Activated CD8-positive, alpha-beta memory T cell treated with anti-CD3 and anti-CD28 coated beads for 1 hour (primary cell): Measurements from ENCODE around the gene ERFE.

Experiments
- DNase-seq, 2 donors: peaks; one replicate each; pipeline ENCODE4 v3.0.0-alpha.2; 2020; ENCODE audit warnings: low read depth in 1 of 2; ENCODE audit errors: extremely low read depth in 1 of 2

Gene ERFE

DNA sequence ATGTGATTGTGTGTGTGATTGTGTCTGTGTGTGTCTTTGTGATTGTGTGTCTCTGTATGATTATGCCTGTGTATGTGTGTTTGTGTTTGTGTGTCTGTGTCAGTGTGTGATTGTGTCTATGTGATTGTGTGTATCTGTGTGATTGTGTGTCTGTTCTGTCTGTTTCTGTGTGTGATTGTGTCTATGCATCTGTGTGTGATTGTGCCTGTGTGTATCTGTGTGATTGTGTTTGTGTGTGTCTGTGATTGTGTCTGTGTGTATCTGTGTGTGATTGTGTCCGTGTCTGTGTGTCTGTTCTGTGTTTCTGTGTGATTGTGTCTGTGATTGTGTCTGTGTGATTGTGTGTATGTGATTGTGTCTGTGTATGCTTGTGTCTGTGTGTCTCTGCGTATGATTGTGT lies 32.4 kb upstream of the ERFE start:
- DNase-seq, result no peak

- DNase-seq, result no peak
Measured at GRCh38 chr2:238126775-238127164, 32.0 kb upstream of the ERFE start.

DNA sequence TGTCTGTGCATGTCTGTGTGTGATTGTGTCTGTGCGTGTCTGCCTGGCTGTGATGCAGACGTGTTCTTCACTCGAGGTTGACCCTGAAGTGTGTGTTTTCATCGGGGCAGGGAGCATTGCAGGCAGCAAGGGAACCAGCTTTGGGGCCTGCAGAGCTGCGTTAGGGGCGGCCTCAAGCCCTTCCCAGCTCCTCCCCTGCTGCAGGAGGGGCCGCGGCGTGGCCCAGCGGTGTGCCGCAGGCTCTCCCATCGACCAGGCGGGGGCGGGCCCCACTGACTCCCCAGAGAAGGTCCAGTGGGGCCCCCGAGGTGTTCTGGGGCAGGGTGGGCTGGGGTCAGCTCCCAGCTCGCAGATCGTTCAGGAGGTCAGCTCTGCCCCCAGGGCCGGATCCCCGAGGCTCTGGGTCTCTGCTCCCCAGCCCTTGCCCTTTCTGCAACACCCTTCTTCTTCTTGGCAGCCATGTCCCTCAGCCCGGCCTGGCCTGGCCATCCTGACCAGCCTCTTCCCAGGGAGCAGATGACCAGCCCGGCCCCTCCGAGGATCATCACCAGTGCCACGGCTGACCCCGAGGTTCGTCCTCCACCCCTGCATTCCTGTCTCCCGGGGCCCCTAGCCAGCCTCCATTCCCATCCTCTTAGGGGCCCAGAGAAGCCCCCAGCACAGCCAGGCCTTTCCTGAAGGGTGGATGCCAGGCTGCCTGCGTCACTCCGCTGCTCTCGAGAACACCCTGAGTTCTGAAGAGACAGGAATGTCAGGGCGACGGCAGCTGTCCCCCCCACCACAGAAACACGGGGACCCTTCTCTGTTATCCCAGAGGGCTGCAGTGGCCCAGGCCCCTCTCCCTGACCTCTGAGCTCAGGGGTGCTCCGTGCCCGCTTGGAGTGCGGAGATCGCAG lies 31.4 kb upstream of the ERFE start:
- DNase-seq, result no peak

- DNase-seq, result no peak
Measured at GRCh38 chr2:238128061-238128440, 30.7 kb upstream of the ERFE start.

DNA sequence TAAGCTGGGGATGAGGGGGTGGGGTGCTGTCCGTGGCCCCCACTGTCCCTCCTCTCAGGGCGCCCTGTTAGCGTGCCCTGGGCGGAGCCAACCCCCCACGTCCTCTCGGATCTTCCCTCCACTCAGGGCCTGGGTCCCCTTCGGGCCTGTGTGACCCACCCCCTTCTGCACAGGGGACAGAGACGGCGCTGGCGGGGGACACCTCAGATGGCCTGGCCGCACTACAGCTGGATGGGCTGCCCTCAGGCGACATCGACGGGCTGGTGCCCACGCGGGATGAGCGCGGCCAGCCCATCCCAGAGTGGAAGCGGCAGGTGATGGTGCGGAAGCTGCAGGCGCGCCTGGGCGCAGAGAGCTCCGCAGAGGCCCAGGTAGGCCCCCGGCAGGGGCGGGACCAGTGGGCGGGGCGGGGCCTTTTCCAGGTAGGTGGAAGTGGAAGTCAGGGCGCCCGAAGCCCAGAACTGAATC lies 30.2 kb upstream of the ERFE start:
- DNase-seq, result no peak

GRCh38 chr2:238129166-238130010 lies 29.4 kb upstream of the ERFE start:
- no peak for DNase-seq

GRCh38 chr2:238130111-238130695 lies 28.6 kb upstream of the ERFE start:
- DNase-seq, result no peak

DNA sequence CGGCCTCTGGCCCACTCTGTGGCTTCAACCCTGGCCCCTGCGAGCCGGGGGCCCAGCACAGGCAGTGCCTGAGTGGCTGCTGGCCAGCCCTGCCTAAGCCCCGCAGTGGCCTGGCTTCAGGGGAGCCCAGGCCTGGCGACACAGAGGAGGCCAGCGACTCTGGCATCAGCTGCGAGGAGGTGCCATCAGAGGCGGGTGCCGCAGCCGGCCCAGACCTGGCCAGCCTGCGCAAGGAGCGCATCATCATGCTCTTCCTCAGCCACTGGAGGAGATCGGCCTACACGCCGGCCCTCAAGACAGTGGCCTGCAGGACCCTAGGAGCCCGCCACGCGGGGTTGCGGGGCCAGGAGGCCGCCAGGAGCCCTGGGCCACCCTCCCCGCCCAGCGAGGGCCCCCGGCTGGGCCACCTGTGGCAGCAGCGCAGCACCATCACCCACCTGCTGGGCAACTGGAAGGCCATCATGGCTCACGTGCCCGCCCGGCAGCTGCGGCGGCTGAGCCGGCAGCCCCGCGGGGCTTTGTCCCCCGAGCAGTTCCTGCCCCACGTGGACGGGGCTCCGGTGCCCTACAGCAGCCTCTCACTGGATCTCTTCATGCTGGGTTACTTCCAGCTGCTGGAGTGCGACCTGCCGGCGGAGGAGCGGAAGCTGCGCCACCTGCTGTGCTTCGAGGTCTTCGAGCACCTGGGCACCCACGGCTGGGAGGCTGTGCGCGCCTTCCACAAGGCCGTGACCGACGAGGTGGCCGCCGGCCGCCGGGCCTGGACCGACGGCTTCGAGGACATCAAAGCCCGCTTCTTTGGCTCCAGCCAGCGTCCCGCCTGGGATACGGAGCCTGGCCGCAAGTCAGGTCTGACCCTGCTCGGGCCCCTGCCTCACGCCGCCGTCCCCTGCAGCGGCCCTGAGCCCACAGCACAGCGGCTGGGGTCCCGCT lies 27.8 kb upstream of the ERFE start:
- no peak for DNase-seq

DNA sequence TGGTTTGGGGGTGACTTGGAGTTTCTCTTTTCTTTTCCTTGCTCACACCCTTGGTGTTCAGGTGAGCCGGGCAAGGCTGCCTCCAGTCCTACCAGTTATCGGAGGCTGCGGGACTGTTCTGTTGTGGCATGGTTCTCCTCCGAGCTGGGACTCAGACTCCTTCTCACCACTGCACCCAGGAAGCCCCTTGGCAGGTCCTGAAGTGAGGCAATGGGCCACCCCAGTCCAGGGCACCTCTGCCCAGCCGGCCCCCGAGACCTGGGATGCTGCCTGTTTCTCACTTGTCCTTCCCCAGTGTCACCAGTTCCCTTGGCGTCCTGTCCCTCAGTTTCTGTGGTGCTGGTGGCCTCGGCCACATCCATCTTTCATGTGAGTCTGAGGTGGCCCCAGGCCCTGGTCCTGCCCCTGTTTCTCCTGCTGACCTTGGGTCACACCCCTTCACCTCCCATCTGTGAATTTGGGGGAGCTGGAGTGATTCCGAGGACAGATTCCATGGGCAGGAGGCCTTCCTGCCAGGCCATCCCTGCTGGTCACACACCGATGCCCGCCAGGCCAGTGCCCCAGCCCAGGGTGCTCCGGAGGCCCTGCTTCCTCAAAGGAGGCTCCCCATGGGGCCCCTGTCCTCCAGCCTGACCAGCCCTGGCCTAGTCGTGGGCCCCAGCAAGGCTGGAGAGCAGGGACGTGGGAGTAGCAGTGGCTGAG lies 26.9 kb upstream of the ERFE start:
- no peak for DNase-seq

GRCh38 chr2:238132463-238133450 lies 26.0 kb upstream of the ERFE start:
- no peak for DNase-seq

DNA sequence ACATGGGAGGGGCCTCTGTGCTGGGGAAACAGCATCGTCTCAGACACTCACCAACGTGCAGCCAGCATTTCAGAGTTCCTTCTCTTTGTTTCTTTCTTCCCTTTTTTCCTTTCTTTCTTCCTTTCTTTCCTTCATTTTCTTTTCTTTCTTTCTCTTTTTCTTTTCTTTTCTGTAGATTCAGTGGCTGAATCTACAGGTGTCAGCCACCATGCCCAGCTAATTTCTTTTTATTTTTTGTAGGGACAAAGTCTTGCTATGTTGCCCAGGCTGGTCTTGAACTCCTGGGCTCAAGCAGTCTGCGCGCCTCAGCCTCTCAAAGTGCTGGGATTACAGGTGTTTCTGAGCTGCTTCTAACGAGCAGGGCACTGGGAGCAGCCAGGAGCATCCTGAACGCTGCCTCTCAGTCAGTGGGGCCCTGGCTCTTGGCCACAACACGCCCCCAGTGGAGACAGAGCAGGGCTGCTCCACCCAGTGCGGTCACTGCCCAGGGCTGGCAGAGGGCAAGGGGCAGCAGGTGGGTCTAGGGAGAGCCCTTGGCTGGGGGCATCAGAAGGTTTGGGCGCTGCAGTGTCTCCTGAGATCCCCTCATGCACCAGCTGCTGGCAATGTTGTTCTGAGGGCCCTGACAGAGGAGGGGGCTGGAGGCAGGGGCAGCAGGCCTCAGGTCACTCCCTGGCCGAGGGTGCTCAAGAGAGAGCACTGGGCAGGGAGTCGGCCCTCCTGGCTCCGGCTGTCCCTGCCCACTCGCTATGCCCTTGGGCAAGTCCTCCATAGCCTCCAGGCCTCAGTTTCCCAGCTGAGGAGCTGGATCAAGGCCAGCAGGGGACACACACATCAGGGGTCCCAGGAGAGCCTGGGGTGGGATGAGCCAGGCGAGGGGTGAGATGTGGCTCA lies 25.0 kb upstream of the ERFE start:
- no peak for DNase-seq

DNA sequence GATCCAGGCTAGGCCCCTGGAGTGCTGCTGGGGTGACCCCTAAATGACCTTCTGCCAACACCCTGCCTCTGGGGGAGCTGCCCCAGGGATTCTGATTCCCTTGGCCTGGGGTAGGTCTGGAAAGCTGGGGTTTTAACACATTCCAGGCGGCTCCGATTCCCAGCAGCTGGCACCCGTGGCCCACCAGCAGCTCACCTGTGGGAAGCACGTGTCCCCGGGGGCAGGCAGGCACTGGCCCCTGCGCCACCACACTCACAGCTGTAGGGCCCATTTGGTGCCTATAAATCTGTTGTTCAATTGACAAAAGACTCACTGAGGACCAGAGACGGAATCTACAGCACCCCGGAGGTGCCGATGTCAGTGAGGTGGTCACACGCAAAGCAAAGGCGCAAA lies 24.4 kb upstream of the ERFE start:
- DNase-seq, result no peak

DNA sequence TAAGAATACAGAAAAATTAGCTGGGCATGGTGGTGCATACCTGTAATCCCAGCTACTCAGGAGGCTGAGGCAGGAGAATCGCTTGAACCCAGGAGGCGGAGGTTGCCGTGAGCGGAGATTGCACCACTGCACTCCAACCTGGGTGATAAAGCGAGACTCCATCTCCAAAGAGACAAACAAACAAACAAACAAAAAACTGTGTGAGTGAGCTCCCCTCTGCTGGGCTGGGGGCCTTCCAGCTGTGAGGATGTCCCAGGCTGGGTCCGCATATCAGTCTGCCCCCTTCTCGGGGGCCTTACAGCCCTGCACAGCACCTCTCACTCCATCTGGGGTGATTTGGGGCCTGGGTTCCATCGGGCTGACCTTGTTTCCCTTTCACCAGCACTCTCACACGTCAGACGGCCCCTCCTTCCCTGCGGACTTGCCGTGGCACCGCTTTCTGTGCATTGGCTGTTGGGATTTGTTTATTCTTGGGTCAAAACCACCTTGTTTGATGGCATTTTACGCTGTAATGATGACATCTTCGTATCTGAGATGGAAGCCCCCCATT lies 23.1 kb upstream of the ERFE start:
- DNase-seq, result no peak

DNA sequence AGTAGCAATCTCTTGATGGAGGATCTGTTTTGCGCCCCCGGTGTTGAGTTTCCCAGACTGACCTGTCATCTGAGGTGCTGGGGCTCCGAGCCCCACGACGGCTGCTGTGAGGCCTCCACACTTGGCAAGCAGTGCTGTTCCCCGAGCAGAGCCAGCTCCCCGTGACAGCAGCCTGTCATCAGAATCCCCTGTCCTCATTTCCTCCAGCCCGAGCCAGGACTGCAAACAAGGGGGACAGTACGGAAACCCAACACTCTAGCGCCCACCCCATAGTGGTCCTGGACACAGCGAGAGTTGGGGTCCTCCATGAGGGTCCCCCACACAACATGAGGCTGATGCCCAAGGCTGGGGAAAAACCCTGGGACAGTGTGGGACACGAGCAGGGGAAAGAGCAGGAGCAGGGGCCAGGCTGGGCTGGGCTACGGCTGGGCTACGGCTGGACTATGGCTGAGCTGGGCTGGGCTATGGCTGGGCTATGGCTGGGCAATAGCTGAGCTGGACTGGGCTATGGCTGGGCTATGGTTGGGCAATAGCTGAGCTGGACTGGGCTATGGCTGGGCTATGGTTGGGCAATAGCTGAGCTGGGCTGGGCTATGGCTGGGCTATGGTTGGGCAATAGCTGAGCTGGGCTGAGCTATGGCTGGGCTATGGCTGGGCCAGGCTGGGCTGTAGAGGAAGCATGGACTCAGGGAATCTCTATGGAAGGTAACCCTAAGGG lies 21.8 kb upstream of the ERFE start:
- no peak for DNase-seq

GRCh38 chr2:238137885-238138284 lies 20.9 kb upstream of the ERFE start:
- no peak for DNase-seq

GRCh38 chr2:238138331-238139195 lies 20.2 kb upstream of the ERFE start, which contains the start of gene KLHL30:
Gene KLHL30 (plus strand): TSS chr2:238138668. CDS start chr2:238140755, 2,087 bp downstream.
- DNase-seq, result no peak
